ENCODE results near the gene RAX2. TPM values are rescaled to one million over a fixed set of nuclear protein-coding genes. Genes with fewer than 3 reads are reported as not detected.

RAX2 gene
- total and polyA plus RNA-seq, 2 of the 8 experiments (the other 6 are each of a cell fraction or from before 2014, with no cell fraction given): 0.08 TPM; not detected in 1

DNA sequence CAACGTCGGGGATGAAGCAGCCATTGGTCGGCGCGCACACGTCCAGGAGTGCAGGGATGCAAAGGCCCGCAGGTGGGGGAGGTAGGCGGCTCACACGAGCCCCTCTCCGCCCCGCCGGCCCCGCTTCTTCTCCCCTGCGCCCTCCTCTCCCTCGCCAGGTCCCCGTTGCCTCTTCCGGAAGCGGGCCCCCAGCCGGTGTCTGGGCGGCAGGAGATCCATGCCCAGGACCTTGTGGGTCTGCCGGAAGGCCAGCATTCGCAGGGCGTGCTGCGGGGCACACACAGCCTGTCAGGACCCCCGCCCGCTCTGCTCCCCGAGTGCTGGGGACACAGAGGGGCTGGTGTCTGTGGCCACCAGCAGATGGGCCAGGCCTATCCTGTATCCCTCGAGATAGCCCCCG, 33.8 kb upstream of the RAX2 start (continued):
- TF ChIP-seq, protein P1, sequence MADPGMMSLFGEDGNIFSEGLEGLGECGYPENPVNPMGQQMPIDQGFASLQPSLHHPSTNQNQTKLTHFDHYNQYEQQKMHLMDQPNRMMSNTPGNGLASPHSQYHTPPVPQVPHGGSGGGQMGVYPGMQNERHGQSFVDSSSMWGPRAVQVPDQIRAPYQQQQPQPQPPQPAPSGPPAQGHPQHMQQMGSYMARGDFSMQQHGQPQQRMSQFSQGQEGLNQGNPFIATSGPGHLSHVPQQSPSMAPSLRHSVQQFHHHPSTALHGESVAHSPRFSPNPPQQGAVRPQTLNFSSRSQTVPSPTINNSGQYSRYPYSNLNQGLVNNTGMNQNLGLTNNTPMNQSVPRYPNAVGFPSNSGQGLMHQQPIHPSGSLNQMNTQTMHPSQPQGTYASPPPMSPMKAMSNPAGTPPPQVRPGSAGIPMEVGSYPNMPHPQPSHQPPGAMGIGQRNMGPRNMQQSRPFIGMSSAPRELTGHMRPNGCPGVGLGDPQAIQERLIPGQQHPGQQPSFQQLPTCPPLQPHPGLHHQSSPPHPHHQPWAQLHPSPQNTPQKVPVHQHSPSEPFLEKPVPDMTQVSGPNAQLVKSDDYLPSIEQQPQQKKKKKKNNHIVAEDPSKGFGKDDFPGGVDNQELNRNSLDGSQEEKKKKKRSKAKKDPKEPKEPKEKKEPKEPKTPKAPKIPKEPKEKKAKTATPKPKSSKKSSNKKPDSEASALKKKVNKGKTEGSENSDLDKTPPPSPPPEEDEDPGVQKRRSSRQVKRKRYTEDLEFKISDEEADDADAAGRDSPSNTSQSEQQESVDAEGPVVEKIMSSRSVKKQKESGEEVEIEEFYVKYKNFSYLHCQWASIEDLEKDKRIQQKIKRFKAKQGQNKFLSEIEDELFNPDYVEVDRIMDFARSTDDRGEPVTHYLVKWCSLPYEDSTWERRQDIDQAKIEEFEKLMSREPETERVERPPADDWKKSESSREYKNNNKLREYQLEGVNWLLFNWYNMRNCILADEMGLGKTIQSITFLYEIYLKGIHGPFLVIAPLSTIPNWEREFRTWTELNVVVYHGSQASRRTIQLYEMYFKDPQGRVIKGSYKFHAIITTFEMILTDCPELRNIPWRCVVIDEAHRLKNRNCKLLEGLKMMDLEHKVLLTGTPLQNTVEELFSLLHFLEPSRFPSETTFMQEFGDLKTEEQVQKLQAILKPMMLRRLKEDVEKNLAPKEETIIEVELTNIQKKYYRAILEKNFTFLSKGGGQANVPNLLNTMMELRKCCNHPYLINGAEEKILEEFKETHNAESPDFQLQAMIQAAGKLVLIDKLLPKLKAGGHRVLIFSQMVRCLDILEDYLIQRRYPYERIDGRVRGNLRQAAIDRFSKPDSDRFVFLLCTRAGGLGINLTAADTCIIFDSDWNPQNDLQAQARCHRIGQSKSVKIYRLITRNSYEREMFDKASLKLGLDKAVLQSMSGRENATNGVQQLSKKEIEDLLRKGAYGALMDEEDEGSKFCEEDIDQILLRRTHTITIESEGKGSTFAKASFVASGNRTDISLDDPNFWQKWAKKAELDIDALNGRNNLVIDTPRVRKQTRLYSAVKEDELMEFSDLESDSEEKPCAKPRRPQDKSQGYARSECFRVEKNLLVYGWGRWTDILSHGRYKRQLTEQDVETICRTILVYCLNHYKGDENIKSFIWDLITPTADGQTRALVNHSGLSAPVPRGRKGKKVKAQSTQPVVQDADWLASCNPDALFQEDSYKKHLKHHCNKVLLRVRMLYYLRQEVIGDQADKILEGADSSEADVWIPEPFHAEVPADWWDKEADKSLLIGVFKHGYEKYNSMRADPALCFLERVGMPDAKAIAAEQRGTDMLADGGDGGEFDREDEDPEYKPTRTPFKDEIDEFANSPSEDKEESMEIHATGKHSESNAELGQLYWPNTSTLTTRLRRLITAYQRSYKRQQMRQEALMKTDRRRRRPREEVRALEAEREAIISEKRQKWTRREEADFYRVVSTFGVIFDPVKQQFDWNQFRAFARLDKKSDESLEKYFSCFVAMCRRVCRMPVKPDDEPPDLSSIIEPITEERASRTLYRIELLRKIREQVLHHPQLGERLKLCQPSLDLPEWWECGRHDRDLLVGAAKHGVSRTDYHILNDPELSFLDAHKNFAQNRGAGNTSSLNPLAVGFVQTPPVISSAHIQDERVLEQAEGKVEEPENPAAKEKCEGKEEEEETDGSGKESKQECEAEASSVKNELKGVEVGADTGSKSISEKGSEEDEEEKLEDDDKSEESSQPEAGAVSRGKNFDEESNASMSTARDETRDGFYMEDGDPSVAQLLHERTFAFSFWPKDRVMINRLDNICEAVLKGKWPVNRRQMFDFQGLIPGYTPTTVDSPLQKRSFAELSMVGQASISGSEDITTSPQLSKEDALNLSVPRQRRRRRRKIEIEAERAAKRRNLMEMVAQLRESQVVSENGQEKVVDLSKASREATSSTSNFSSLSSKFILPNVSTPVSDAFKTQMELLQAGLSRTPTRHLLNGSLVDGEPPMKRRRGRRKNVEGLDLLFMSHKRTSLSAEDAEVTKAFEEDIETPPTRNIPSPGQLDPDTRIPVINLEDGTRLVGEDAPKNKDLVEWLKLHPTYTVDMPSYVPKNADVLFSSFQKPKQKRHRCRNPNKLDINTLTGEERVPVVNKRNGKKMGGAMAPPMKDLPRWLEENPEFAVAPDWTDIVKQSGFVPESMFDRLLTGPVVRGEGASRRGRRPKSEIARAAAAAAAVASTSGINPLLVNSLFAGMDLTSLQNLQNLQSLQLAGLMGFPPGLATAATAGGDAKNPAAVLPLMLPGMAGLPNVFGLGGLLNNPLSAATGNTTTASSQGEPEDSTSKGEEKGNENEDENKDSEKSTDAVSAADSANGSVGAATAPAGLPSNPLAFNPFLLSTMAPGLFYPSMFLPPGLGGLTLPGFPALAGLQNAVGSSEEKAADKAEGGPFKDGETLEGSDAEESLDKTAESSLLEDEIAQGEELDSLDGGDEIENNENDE (IDR thresholded peaks at IDR 0.05; ENCODE audit: insufficient replicate concordance, low read length): no peak
- TF ChIP-seq POU5F1 (IDR thresholded peaks at IDR 0.05; ENCODE audit: low read depth, low read length) (no peak), YY1 (IDR thresholded peaks at IDR 0.05; ENCODE audit: low read depth, low read length) (no peak), JUN (IDR thresholded peaks at IDR 0.05; ENCODE audit: low read depth, low read length) (no peak), SIN3A (conservative IDR thresholded peaks at IDR 0.05 in 1 of 2, IDR thresholded peaks at IDR 0.05 in 1 of 2; ENCODE audit: low read depth in 1 of 2, low read length in 2 of 2) (no peak), POLR2AphosphoS5 (IDR thresholded peaks at IDR 0.05; ENCODE audit: low read depth, low read length) (no peak), SIRT6 (IDR thresholded peaks at IDR 0.05; ENCODE audit: low read length) (no peak), NRF1 (IDR thresholded peaks at IDR 0.05; ENCODE audit: low read depth, low read length) (no peak), RXRA (IDR thresholded peaks at IDR 0.05; ENCODE audit: insufficient read depth, low read depth, low read length) (no peak)
- TF ChIP-seq, protein P2, sequence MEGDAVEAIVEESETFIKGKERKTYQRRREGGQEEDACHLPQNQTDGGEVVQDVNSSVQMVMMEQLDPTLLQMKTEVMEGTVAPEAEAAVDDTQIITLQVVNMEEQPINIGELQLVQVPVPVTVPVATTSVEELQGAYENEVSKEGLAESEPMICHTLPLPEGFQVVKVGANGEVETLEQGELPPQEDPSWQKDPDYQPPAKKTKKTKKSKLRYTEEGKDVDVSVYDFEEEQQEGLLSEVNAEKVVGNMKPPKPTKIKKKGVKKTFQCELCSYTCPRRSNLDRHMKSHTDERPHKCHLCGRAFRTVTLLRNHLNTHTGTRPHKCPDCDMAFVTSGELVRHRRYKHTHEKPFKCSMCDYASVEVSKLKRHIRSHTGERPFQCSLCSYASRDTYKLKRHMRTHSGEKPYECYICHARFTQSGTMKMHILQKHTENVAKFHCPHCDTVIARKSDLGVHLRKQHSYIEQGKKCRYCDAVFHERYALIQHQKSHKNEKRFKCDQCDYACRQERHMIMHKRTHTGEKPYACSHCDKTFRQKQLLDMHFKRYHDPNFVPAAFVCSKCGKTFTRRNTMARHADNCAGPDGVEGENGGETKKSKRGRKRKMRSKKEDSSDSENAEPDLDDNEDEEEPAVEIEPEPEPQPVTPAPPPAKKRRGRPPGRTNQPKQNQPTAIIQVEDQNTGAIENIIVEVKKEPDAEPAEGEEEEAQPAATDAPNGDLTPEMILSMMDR (IDR thresholded peaks at IDR 0.05; ENCODE audit: control extremely low read depth in 1 of 3, insufficient read depth in 1 of 3, low read depth in 1 of 3, low read length in 3 of 3): no peak
